ENCODE results near the gene LEP. TPM values are rescaled to one million over a fixed set of nuclear protein-coding genes. Genes with fewer than 3 reads are reported as not detected.

The LEP gene
- total RNA-seq, 1 experiment from 2014 or later, result not detected

DNA sequence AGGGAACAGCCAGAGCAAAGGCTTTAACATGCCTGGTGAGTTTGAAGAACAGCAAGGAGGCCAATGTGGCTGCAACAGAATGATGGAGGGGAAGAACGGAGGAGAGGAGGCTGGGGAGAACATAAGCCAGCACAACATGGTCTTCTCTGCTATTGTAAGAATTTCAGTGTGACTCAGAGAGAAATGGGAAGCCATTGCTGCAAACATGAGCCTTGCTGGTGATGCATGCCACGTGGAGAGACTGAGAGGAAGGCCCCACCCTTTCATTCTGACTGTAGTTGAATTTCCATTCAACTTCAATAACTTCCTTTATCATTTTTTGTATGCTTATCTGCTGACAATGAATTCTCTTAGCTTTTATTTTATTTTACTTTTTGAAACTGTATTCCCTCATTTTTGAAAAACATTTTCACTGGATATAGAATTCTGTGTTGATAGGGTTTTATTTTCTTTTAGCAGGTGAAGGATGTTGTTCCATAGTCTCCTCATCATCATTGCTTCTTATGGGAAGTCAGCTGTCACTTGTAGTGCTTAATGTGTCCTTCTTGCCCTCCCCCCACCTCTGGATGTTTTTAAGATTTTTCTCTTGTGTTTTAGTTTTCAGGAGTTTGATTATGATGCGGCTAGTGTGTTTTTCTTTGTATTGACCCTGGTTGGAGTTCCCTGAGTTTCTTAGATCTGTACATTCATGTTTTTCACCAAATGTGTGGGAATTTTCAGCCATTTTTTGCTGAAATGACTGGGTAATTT lies 46.4 kb upstream of the LEP start:
- CTCF ChIA-PET, result no interaction called here
- POLR2A ChIA-PET, result no interaction called here
- ATAC-seq (no peak), DNase-seq (ENCODE audit: low read depth, low spot score) (no peak)
- no peak for TF ChIP-seq TCF7L2 (IDR thresholded peaks at IDR 0.05; ENCODE audit: low read depth, low read length)
- TF ChIP-seq, protein P1, sequence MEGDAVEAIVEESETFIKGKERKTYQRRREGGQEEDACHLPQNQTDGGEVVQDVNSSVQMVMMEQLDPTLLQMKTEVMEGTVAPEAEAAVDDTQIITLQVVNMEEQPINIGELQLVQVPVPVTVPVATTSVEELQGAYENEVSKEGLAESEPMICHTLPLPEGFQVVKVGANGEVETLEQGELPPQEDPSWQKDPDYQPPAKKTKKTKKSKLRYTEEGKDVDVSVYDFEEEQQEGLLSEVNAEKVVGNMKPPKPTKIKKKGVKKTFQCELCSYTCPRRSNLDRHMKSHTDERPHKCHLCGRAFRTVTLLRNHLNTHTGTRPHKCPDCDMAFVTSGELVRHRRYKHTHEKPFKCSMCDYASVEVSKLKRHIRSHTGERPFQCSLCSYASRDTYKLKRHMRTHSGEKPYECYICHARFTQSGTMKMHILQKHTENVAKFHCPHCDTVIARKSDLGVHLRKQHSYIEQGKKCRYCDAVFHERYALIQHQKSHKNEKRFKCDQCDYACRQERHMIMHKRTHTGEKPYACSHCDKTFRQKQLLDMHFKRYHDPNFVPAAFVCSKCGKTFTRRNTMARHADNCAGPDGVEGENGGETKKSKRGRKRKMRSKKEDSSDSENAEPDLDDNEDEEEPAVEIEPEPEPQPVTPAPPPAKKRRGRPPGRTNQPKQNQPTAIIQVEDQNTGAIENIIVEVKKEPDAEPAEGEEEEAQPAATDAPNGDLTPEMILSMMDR (IDR thresholded peaks at IDR 0.05), result no peak
- TF ChIP-seq, protein P2, sequence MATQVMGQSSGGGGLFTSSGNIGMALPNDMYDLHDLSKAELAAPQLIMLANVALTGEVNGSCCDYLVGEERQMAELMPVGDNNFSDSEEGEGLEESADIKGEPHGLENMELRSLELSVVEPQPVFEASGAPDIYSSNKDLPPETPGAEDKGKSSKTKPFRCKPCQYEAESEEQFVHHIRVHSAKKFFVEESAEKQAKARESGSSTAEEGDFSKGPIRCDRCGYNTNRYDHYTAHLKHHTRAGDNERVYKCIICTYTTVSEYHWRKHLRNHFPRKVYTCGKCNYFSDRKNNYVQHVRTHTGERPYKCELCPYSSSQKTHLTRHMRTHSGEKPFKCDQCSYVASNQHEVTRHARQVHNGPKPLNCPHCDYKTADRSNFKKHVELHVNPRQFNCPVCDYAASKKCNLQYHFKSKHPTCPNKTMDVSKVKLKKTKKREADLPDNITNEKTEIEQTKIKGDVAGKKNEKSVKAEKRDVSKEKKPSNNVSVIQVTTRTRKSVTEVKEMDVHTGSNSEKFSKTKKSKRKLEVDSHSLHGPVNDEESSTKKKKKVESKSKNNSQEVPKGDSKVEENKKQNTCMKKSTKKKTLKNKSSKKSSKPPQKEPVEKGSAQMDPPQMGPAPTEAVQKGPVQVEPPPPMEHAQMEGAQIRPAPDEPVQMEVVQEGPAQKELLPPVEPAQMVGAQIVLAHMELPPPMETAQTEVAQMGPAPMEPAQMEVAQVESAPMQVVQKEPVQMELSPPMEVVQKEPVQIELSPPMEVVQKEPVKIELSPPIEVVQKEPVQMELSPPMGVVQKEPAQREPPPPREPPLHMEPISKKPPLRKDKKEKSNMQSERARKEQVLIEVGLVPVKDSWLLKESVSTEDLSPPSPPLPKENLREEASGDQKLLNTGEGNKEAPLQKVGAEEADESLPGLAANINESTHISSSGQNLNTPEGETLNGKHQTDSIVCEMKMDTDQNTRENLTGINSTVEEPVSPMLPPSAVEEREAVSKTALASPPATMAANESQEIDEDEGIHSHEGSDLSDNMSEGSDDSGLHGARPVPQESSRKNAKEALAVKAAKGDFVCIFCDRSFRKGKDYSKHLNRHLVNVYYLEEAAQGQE (IDR thresholded peaks at IDR 0.05; ENCODE audit: insufficient read depth in 1 of 2, low read depth in 2 of 2, low read length in 1 of 2), result no peak
- no peak for TF ChIP-seq POLR2AphosphoS5 (IDR thresholded peaks at IDR 0.05; ENCODE audit: low read depth, low read length)
- no peak for TF ChIP-seq SIN3A (IDR thresholded peaks at IDR 0.05; ENCODE audit: borderline replicate concordance, insufficient read depth, low read depth, low read length)
- peaks cover 24% of the 10 kb centered on the region for H3K9me3 ChIP-seq (ENCODE audit: control insufficient read depth, insufficient read depth, low read depth, low read length)
- 0 out of 2 replicates have a peak, but pooled peaks cover 2% of the 10 kb centered on the region for H3K27me3 ChIP-seq (ENCODE audit: control insufficient read depth, insufficient read depth, low read length)
- no TSS peak for BruUV-seq (replicated peaks)
- H3K4me3 ChIP-seq (ENCODE audit: low read depth in 2 of 2, low read length in 2 of 2), result no peak overlapping the region
- H3K4me1 ChIP-seq (ENCODE audit: control insufficient read depth, insufficient read depth, low read length), result no peaks in the 10 kb centered on the region
- H3K36me3 ChIP-seq (ENCODE audit: control insufficient read depth, insufficient read depth, low read length), result no peaks in the 10 kb centered on the region
- intact Hi-C loops (cut with micrococcal nuclease; ENCODE audit: unreplicated experiment), result no loop called here
- no peak overlapping the region for H3K27ac ChIP-seq (ENCODE audit: low read length)
- in situ Hi-C loops (cut with HindIII; ENCODE audit: low pct_unique_long_range_greater_than_20kb, low sequenced_read_pairs), result no loop called here

DNA sequence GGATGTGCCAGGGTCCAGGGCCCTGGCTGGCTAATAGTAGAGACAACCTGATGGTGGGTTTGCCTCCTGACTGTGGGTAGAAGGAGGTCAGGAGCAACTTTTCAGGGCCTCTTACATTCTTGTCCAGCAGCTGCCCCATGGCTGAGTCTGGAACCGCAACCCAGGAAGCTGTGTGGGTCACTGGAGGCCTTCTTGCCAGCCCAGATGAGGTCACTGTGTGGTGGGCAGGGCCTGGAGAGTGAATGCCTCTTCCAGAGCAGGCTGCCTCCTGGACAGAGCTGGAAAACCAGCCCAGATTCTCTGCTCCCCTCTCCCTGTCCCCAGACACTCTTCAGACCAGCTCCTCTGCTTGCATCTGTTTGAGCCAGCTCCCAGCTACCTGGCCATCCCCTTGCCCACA lies 43.5 kb upstream of the LEP start:
- no peaks in the 10 kb centered on the region for H3K4me1 ChIP-seq (ENCODE audit: control insufficient read depth, insufficient read depth, low read length)
- no TSS peak for BruUV-seq (replicated peaks)
- intact Hi-C loops (cut with micrococcal nuclease; ENCODE audit: unreplicated experiment) (no loop called here), in situ Hi-C loops (cut with HindIII; ENCODE audit: low pct_unique_long_range_greater_than_20kb, low sequenced_read_pairs) (no loop called here)
- 0 out of 2 replicates have a peak, but pooled peaks cover 2% of the 10 kb centered on the region for H3K27me3 ChIP-seq (ENCODE audit: control insufficient read depth, insufficient read depth, low read length)
- ATAC-seq, result no peak
- no peak overlapping the region for H3K27ac ChIP-seq (ENCODE audit: low read length)
- H3K4me3 ChIP-seq (ENCODE audit: low read depth in 2 of 2, low read length in 2 of 2), result no peak overlapping the region
- no peaks in the 10 kb centered on the region for H3K36me3 ChIP-seq (ENCODE audit: control insufficient read depth, insufficient read depth, low read length)
- peaks cover 24% of the 10 kb centered on the region for H3K9me3 ChIP-seq (ENCODE audit: control insufficient read depth, insufficient read depth, low read depth, low read length)
- no peak for DNase-seq (ENCODE audit: low read depth, low spot score)
- POLR2A ChIA-PET, result no interaction called here
- TF ChIP-seq, protein P2 (IDR thresholded peaks at IDR 0.05; ENCODE audit: insufficient read depth in 1 of 2, low read depth in 2 of 2, low read length in 1 of 2), result no peak
- TF ChIP-seq TCF7L2 (IDR thresholded peaks at IDR 0.05; ENCODE audit: low read depth, low read length), result no peak
- TF ChIP-seq, protein P1 (IDR thresholded peaks at IDR 0.05), result no peak
- TF ChIP-seq SIN3A (IDR thresholded peaks at IDR 0.05; ENCODE audit: borderline replicate concordance, insufficient read depth, low read depth, low read length), result no peak
- no peak for TF ChIP-seq POLR2AphosphoS5 (IDR thresholded peaks at IDR 0.05; ENCODE audit: low read depth, low read length)
- CTCF ChIA-PET, result no interaction called here

Measured in Panc1 (cell line).